NCI-H2227 (cell line): ENCODE measurements around the gene TLCD4.
A peak's percentile ranks its signal among the peaks of the same experiment; 100 is the strongest.
"Not testable (repeated sequence)": the region's sequence is repeated elsewhere in the genome, so short reads cannot be mapped to it uniquely, and the experiment has no call there.

Experiments
- DNase-seq: peaks from one replicate; lab custom pipeline; 2025; ENCODE audit not compliant: unreplicated experiment; lab: John Stamatoyannopoulos, UW

Gene TLCD4, protein sequence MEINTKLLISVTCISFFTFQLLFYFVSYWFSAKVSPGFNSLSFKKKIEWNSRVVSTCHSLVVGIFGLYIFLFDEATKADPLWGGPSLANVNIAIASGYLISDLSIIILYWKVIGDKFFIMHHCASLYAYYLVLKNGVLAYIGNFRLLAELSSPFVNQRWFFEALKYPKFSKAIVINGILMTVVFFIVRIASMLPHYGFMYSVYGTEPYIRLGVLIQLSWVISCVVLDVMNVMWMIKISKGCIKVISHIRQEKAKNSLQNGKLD

DNA sequence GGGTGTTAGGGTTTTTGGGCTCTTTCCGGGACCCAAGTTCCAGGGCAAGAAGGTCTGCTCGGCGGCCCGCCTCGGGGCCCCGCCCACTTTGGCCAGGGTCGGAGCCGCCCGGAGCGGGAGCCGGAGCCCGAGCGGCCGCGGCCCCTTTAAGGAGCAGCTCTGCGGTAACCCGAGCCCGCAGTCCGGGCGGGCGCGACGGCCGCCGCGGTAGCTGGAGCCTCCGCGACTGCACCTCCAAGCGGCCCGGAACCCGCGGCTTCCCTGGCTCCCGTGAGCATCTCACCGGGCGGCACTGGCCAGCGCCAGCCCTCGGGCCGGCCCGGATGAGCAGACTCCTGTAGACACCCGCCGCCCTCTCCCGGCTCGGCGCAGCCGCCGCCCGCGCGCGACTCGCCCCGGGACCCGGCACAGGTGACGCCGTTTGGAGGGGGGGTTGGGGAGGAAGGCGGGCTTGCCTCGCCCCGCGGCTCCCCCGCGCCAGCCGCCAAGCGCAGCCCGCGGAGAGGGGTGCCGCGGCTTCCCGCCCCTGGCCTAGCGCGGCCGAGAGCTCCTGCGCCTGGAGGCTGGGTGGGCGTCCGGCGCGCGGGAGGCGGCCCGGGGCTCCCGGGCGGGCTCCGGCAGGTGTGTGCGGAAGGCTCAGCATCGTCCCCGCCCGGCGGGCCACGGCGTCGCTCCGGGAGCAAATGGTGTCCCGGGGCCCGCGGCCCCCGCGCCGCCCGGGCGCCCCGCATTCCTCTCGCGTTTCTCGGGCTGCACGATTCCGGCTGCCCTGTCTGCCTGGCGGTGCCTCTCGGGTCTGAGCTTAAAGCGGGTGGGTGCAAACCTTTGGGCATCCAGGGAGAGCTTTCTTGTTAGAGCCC, at the start of gene TLCD4:
Gene TLCD4 (plus strand): TSS at position 149 of the 860 bp plus-strand sequence. CDS start 26,547 bp downstream, outside the sequence.
- DNase-seq: peak; percentile 75

DNA sequence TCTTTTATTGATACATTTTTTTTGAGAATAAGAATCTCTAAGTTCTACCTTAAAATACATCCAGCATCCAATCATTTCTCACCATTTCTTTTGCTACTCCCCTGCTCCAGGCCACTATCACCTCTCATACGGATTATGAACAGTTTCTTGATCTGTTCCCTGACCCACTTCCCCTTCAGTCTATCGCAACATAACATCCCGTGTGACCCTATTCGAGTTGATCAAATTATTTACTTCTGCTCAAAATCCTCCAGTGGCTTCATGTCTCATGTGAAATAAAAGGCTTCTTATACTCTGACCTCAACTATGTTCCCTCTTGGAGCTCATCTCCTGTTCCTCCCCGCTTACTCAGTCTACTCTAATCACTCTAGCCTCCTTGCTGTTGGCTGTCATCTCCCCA, 49.6 kb upstream of the TLCD4 start:
- no peak for DNase-seq

DNA sequence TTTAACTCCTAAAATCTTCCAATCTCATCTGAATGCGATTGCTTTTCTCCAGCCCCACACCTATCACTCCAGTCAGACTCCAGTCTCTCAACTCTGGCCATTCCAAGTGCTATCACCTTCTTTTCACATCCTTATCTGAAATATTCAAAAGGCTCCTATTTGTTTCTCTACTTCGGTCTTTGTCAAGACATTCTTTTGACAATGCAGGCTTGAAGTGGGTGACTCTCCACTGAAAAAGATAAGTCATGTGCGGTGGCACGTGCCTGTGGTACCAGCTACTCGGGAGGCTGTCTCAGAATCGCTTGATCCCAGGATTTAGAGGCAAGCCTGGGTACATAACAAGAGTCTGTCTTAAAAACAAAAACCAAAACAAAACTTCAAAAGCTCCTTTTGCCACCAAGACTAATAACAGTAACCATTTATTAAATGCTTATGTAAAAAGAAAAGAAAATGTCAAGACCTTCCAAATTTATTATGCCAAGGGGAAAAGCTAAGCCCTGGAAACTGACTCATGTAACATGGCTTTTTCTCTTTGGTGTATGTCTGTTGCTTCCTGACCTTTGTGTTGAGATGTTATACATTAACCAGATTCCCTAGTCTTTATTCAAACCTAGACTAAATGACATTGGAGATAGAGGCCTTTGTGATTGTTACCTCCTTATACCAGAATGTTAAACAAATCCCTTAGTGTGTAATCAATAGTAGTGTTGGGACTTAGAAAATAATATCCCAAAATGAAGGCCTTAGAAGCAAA, 48.0 kb upstream of the TLCD4 start:
- DNase-seq: no peak

DNA sequence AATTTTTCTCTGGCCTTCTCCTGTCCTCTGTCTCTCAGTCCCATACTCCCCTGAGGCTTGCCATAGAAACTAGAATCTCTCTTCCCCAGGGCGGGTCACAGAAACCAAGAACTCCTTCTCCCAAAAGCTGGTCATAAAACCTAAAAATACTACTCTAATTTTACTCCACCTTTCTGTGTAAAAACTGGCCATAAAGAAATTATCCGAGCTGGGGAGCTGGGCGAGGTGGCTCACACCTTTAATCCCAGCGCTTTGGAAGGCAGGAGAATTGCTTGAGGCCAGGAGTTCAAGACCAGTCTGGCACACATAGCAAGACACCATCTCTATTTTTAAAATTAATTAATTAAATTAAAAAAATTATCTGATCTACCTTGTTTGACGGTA, 47.5 kb upstream of the TLCD4 start:
- DNase-seq: no peak

DNA sequence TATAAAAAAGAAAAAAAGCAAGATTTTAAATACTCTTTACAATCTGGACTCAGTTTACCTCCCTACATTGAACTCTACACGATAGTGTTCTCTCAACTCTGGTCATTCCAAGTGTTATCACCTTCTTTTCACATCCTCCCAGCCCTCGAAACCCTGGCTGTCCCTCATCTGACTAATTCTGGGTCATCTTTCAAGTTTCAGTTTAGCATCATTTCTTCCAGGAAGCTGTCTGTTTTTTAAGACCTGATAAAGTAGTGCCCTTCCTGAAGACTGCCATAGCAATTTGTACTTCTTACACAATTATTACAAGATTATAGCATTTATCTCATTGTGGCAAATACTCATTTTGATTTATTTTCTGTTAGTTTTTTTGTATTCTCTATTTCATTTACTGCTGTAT, 45.6 kb upstream of the TLCD4 start:
- no peak for DNase-seq

DNA sequence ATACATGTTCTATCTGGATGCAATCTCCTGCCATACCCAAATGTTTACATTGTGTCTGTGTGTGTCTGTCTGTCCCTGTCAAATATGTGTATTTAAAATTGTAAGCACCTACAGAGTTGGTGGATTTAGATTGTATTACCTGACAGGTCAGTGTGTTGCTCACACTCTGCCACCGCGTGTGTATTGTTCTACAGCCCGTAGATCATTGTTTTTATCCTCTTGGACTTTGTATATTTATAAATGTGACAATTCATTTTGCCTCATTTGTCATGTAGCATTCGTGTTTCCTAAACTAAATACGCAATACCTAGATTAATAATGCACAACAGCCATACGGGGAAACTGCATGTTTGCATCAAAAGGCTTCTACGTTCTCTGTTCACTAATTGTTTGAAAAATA, 45.0 kb upstream of the TLCD4 start:
- DNase-seq: no peak

DNA sequence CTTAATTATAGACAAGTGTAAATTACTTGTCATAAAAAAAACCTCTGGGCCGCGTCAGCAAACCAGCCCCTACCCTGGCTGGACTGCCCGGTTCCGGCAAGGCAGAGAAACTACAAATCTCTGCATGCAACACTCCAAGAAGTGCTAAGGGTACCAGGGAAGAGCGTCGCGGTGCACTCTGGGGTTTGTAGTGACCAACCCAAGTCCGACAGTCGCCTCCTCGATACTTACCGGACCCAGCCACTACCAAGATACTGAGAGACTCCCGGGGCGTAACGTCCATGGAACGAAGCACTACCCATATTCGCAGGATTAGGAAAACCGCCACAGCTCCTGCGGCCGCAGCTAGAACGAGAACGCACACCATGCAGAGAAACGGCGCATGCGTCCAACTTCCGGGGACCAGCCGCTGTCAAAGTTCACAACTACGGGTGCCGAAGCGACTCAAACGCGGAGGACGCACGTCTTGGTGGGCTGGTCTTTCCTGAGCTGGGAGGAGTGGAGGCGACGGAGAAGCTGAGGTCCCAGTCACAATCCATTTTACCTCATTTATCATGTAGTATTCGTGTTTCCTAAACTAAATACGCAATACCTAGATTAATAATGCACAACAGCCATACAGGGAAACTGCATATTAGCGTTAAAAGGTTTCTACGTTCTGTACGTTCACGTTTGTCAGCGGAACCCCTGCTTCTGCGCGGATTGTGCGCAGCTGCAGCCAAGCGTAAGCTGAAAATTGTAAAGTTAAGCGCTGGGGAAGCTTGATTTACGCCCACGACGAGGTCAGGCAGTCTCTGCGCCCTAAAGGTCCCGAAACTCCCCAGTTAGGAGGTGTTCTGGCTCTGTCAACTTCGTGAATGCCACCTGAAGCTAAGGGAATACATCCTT, 44.4 kb upstream of the TLCD4 start, which contains the start of gene ALG14:
Gene ALG14 (minus strand): TSS at position 420 of the 888 bp plus-strand sequence. CDS start 53 bp downstream, at position 367.
- peak; percentile 96 for DNase-seq

DNA sequence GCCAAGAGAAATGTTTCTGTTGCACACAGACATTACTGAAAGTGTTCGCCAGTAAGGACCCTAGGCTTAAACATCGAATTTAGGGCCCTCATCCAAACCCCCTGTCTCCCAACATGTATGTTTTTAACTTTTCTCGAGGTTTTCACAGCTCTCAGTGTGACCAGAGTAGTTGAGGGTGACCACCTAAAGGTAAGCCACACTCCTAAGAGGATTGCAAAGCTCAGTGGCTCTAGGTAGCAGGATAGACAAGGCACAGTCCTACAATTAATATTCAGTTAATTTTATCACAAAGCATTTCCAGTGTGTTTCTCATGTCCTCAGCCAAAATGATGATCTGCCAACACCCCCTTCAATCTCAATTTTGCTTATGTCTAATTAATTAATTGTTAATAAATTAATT, 43.7 kb upstream of the TLCD4 start:
- no peak for DNase-seq

DNA sequence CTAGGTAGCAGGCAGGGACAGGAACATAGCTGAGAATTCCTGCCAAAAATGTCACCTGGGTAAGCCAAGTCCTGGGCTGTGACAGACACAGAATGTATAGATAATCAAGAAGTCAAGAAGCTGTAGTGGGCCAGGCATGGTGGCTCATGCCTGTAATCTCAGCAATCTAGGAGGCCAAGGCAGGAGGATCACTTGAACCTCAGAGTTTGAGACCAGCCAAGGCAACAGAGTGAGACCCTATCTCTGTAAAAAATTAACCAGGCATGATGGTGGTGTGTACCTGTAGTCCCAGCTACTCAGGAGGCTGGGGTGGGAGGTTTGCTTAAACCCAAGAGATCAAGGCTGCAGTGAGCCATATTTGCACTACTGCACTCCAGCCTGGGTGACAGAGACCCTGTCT, 41.1 kb upstream of the TLCD4 start:
- DNase-seq: no peak

DNA sequence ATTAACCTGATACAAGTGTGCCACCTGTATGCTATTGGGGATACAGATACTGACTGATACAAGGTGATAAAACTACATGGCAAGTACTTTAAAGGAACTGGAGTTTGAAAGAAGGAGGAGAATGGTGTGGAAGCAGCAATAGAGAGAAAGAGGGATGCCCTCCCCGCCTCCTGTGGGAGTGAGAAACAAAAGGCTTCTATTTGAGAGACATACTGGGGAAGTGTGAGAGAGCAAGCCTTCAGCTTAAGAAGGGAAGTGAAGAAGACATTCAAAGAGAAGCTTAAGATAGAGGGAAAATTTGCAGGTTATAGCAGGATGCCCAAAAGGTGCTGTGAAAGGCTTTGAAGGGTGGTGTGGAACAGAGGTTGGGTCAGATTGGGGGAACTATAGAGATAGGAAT, 36.7 kb upstream of the TLCD4 start:
- no peak for DNase-seq

DNA sequence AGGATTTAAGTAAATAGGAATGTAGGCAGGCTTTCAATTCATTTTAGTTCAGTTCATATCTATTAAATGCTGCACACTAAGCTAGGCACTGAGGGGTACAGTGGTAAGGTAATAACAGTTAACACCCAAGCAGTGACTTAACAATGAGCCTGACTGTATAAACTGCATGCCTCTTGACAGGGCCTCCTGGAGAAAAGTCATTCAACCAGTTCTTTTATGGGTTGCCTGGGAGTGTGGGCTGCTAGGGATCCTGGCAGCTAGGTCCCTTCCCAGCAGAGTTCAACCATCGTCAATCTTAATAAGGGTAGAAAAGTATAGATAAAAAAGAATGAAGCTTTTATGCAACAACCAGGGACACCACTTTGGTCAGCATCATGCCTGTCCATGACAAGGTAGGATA, 36.3 kb upstream of the TLCD4 start:
- DNase-seq: no peak

DNA sequence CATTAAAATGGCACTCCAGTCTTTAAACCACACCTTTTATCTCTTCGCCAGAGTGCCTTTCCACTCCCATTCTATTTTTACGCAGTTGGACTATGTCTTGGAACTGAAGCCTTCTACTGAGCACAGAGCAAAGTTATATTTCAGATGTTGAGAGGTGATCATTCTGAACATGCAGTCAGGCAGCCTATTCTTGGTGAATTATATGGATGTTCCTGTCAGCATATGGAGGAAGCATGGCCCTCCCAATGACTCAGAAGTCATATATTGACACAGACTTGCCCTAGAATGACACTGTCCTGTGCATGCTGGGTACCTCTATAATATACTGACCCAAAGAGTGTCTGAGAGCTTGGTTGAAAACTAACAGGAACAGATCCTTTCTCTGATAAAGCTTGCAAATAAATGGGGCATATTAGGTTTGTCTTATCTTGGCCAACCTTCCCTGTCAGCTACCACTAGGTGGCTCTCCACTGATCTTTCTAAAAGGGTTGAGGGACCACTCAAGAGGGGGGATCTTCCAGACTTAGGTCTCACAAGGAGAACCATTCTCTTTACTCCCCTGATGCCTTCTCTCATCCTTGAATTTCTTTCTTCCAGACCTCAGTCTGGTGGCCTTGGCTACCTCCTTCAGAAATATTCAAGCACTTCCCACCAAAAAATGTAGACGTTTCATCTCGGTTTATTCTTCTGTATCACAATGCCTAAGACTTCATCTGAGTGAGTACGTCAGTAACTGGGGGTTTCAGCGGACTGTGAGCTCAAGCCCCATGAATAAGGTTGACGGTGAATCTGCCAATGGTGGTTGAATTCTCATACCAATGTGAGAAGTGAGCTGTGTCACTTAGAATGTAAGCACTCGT, 32.6 kb upstream of the TLCD4 start:
- peak; percentile 55 for DNase-seq

DNA sequence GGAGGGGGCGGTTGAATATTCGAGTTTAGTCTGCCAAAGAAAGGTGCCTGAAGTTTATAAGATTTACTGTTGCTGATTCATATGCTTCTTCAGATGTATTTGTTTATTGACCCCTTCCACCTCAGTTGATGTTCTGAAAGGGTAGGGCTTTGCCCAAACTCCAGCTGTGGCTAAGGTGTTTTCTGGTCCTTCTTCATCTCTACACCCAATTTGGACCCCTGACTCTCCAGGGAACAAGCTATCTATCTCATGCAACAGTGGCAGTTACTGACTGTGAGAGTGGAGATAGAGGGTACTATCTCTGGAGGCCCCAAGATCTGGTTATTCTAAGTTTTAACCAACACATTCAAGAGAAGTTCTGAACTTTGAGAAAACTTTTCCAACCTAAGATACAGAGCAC, 31.8 kb upstream of the TLCD4 start:
- DNase-seq: no peak

DNA sequence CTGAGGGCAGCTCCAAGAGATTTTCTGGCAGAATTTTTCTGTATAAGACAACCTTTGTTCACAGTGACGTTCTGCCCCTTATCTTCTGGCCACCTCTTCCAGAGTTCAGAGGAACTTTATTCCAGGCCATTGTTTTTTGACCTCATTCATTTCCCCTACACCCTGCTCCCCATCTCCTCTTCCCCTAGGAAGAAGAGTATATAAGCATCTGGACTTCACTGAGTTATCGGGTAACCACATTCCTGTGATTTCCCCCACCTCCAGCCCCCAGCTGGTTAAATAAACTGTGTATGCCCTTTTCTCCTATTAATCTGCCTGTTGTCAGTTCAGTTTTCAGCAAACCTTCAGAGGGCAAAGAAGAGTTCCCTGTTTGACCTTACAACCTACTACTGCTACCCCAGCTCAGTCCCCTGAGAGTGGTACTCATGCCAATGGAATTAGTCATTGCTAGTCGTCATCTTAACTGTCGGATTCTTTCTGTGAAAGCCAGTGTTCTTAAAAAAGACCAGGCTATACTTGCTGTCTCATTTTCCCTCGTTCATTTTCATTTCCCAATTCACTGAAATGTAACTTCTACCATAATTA, 30.1 kb upstream of the TLCD4 start:
- DNase-seq: no peak

DNA sequence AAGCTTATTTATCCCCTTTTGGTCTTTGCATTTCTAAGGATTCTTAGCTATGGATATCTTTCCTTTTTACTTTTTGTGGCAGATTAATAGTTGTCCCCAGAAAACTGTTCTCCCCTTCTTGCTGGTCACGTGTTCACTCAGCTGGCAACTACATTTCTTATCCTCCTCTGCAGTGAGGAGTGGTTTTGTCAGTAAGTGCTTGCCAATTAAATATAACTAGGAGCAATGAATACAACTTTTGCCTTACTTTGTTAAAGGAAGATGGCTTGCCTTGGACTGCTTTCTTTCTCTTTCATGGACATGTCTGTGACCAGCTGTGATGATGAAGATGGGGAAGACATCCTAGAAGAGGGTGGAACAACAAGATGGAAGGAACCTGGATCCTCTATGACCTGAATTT, 28.9 kb upstream of the TLCD4 start:
- no peak for DNase-seq

DNA sequence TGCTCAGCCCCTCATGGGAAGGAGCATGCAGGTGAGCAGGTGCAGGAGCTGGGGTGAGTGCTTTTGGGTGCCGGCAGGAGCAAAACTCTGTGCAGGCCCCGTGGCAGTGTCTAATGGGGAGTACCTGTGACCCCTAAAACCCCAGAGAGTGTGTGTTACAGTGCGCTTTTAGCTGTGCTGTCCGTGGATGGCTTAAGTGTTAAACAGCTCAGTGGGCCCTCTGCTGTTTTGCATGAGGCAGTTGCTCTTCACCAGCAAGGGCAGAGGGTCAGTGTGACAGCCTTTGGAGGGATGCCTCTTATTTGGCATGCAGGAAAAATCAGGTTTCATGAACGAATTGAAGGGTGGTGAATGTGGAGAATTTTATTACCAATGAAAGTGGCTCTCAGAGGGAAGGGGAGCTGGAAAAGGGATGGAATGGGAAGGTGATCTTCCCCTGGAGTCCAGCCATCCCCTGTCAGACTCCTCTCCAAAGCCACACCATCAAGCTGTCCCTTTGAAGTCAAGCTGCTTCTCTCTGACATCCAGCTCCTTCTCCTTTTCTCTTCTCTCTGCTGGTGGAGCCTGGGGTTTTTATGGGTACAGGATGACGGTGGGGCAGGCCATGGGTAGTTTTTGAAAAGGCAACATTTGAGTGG, 27.4 kb upstream of the TLCD4 start:
- DNase-seq: no peak

DNA sequence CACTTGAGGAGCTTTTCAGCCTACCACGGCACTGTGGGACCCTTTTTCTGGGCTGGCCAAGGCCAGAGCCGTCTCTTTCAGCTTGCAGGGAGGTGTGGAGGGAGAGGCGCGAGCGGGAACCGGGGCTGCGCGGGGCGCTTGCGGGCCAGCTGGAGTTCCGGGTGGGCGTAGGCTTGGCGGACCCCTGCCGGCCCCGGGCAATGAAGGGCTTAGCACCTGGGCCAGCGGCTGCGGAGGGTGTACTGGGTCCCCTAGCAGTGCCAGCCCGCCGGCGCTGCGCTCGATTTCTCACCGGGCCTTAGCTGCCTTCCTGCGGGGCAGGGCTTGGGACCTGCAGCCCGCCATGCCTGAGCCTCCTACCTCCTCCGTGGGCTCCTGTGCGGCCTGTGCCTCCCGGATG, 25.9 kb upstream of the TLCD4 start:
- DNase-seq: not testable (repeated sequence)

DNA sequence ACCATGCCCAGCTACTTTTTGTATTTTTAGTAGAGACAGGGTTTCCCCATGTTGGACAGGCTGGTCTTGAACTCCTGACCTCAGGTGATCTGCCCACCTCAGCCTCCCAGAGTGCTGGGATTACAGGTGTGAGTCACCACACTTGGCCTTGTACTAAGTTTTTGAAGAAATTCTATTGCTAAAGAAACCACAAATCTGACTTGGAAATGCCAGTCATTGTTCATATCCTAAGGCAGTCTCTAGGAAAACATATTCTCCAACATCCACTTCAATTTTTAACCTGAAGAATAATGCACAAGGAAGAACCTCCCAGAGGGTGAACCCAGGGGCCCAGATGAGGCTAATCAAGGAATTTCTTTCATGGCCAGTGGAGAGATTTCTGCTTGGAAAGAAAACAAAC, 24.3 kb upstream of the TLCD4 start:
- DNase-seq: not testable (repeated sequence)

DNA sequence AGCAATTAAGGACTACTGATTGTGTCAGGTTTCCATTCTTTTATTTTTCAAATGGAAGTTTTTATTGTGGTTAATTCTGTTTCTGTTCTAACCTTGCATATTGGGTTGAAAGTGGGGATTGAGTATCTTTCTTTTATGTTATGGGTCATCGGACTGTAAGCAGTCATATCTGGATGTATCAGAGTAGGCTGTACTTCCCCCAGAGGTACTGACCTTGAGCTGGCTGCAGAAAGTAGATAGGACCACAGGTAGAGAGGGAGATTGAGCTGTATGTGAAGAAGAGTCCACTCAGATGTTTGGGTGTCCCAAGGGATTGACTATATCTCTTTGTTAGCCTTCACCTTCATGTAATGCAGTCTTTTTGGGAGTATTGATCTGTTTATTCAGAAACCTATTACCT, 23.9 kb upstream of the TLCD4 start:
- no peak for DNase-seq
